ENCODE data around the gene OGDH. TPM values are rescaled to one million over a fixed set of nuclear protein-coding genes. Genes with fewer than 3 reads are reported as not detected.

Gene OGDH
- total and polyA plus RNA-seq, 7 donors: 176 to 500 (median 252) TPM

DNA sequence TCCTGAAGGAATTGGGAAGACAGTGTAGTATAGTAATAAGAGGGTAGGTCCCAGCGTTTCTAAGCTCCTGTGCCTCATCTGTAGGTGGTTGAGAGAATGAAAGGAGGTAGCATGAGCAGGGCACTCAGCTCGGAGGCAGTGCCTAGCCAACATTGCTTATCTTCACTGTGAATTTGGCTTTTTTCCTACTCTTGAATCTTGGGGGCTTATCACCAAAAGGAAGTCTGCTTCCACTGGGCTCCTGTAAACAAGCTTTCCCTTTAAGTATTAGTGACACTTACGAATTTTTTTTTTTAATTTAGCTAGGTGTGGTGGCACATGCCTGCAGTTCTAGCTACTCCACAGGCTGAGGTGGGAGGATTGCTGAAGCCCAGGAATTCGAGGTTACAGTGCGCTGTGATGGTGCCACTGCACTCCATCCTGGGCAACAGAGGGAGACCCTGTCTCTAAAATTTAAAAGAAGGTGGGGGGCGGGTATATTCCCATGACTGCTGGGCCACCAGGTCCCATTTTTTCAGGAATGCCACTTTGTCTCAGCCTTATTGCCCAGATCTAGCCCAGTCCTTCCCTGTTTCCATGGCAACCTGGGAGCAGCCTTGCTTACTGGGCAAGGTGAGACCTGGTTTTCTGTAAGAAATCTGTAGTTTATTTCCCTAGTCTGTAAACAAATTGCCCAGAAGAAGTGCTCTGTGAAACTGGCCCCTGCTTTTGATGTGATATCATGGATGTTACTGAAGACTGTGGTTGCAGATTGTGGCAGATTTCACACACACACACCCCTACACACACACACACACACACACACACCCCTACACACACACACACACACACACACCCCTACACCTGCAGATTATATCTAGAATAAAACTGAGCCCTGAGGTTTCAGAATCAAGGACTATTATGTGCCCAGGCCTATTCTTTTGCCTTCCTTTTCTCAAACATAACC, 19.4 kb downstream of the OGDH start:
- ATAC-seq: no peak
- H3K9me3 ChIP-seq: no peaks in the 10 kb centered on the region
- intact Hi-C loops (cut with DNase I): no loop called here
- DNase-seq: no peak
- no peaks in the 10 kb centered on the region for H3K27me3 ChIP-seq (ENCODE audit: insufficient read depth in 3 of 3, low read length in 2 of 3)
- H3K36me3 ChIP-seq (ENCODE audit: insufficient read depth in 1 of 2, low read depth in 1 of 2): peaks cover 0 to 36% of the 10 kb centered on the region in 2 donors
- H3K4me1 ChIP-seq: peaks cover 45% of the 10 kb centered on the region
- H3K4me3 ChIP-seq: no peak overlapping the region
- WGBS, 3 donors: 78 to 89% (median 81%) methylated on average over 6 of the region's 6 CpGs
- H3K27ac ChIP-seq: no peak overlapping the region
- TF ChIP-seq, protein P1, sequence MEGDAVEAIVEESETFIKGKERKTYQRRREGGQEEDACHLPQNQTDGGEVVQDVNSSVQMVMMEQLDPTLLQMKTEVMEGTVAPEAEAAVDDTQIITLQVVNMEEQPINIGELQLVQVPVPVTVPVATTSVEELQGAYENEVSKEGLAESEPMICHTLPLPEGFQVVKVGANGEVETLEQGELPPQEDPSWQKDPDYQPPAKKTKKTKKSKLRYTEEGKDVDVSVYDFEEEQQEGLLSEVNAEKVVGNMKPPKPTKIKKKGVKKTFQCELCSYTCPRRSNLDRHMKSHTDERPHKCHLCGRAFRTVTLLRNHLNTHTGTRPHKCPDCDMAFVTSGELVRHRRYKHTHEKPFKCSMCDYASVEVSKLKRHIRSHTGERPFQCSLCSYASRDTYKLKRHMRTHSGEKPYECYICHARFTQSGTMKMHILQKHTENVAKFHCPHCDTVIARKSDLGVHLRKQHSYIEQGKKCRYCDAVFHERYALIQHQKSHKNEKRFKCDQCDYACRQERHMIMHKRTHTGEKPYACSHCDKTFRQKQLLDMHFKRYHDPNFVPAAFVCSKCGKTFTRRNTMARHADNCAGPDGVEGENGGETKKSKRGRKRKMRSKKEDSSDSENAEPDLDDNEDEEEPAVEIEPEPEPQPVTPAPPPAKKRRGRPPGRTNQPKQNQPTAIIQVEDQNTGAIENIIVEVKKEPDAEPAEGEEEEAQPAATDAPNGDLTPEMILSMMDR (IDR thresholded peaks at IDR 0.05): no peak

DNA sequence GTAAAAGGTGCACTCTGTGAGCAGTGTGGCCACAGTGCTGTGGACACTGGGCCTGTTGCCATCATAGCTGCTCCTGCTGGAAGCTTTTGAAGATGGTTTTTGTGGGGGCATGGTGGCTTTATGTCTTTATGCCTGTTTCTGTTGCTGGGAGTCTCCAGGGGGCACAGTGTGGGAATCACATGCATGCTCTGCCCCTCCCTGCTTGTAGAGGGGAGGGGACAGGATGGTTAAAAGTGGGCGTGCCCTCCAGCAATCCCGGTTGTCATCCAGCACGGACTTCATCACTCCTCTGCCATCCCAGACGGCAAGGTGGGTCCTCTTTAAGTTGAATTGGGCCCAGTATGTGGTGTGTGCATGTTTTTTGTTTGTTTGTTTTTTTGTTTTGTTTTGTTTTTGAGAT, 20.2 kb downstream of the OGDH start:
- 54 to 59% (median 56%) methylated on average over 4 of the region's 4 CpGs for WGBS, 3 donors
- TF ChIP-seq, protein P1 (IDR thresholded peaks at IDR 0.05): no peak
- H3K4me1 ChIP-seq: peaks cover 46% of the 10 kb centered on the region
- no peak overlapping the region for H3K4me3 ChIP-seq
- H3K27ac ChIP-seq: no peak overlapping the region
- DNase-seq (no peak), ATAC-seq (no peak)
- intact Hi-C loops (cut with DNase I): no loop called here
- no peaks in the 10 kb centered on the region for H3K9me3 ChIP-seq
- H3K27me3 ChIP-seq (ENCODE audit: insufficient read depth in 3 of 3, low read length in 2 of 3): no peaks in the 10 kb centered on the region
- H3K36me3 ChIP-seq (ENCODE audit: insufficient read depth in 1 of 2, low read depth in 1 of 2): peaks cover 0 to 43% of the 10 kb centered on the region in 2 donors

DNA sequence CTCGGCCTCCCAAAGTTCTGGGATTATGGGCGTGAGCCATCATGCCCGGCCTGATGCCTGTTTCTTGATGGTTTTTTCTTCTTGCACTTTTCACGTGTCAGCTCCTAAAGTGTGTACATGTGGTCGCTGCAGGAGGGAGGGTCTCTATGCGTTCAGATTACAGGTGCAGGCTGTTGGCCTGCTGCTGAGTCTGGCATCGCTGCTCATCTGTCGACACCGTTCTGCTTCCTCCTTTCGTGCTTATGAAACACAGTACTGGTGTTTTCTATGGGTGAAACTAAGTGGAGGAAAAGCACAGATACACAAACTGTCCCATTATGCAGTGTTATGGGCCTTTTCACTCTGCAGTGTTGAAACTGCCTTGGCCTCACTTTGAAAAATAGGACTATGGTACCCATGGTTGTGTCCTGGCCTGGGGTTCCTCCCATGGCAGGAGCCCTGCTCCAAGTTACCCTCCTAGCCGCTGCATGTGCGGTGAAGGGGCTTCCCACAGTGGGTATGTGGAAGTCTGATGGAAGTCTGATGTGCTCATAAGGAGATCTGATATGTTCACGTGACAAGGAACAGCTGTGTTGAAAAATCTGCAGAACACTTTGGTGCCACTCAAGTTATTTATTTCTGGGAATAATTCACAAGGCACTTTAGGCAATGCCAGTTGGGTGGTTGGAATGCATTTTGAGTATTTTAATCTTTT, 23.5 kb downstream of the OGDH start:
- Histone ChIP-seq H3K27ac (peak overlapping the region; percentile 93), H3K4me1 (peaks cover 42% of the 10 kb centered on the region), H3K27me3 (ENCODE audit: insufficient read depth in 3 of 3, low read length in 2 of 3) (no peaks in the 10 kb centered on the region), H3K36me3 (ENCODE audit: insufficient read depth in 1 of 2, low read depth in 1 of 2) (peaks cover 0 to 38% of the 10 kb centered on the region in 2 donors), H3K9me3 (no peaks in the 10 kb centered on the region), H3K4me3 (no peak overlapping the region)
- no peak for DNase-seq
- TF ChIP-seq, protein P1 (IDR thresholded peaks at IDR 0.05): no peak
- ATAC-seq: peak in 2 of 4 donors; percentile 11 to 15
- WGBS, 3 donors: 55 to 66% (median 65%) methylated on average over 13 of the region's 13 CpGs
- intact Hi-C loops (cut with DNase I): no loop called here

DNA sequence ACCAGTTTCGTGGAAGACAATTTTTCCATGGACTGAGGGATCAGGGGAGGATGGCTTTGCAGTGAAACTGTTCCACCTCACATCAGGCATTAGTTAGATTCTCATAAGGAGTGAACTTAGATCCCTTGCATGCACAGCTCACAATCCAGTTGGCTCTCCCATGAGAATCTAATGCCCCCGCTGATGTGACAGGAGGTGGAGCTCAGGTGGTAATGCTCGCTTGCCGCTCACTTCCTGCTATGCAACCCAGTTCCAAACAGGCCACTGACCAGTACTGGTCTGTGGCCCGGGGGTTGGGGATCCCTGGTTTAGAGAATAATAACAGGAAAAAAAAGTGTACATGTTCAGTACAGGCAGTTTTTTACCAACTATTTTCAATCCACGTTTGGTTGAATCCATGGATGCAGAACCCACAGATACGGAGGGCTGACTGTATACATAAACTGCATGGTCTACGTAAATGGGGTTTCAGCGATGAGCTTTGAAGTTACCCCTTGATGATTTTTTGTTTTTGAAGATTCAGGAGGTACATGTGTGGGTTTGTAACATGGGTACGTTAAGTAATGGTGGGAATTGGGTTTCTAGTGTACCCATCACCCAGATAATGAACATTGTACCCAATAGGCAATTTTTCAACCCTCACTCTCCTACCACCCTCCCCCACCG, 24.5 kb downstream of the OGDH start:
- TF ChIP-seq, protein P1 (IDR thresholded peaks at IDR 0.05): no peak
- no peak overlapping the region for H3K4me3 ChIP-seq
- peak overlapping the region; percentile 93 for H3K27ac ChIP-seq
- 77 to 85% (median 80%) methylated on average over 11 of the region's 11 CpGs for WGBS, 3 donors
- intact Hi-C loops (cut with DNase I): no loop called here
- no peaks in the 10 kb centered on the region for H3K9me3 ChIP-seq
- ATAC-seq: no peak
- H3K36me3 ChIP-seq (ENCODE audit: insufficient read depth in 1 of 2, low read depth in 1 of 2): peaks cover 0 to 29% of the 10 kb centered on the region in 2 donors
- no peak for DNase-seq
- H3K27me3 ChIP-seq (ENCODE audit: insufficient read depth in 3 of 3, low read length in 2 of 3): no peaks in the 10 kb centered on the region
- peaks cover 52% of the 10 kb centered on the region for H3K4me1 ChIP-seq

Measured in psoas muscle (tissue), 8 donors.